Ovary (tissue), 10 donors: ENCODE data around the gene SLC25A33. TPM values are rescaled to one million over a fixed set of nuclear protein-coding genes. Genes with fewer than 3 reads are reported as not detected.

Experiments
- DNase-seq, 5 donors: peaks; one replicate each; pipeline ENCODE4 v3.0.0-alpha.2; 2019 to 2020
- H3K27ac ChIP-seq, 2 donors: fragments of 200-600 bp; one replicate each; pipeline versions ENCODE4 v1.5.1 to v1.8.0; 2019 to 2022
- H3K27me3 ChIP-seq: fragments of 200-600 bp; one replicate; pipeline ENCODE4 v1.8.0; 2022
- H3K36me3 ChIP-seq: fragments of 200-600 bp; sonication (generic); one replicate; pipeline ENCODE4 v1.5.1; 2019
- H3K4me1 ChIP-seq: one replicate; pipeline ENCODE4 v1.8.1; 2013; ENCODE audit warnings: mild to moderate bottlenecking, moderate library complexity; ENCODE audit not compliant: insufficient read depth
- H3K4me3 ChIP-seq: fragments of 200-600 bp; sonication (generic); one replicate; pipeline ENCODE4 v1.5.1; 2017
- H3K9me3 ChIP-seq, 2 donors: fragments of 200-600 bp in 1 of 2; sonication (generic) in 1 of 2; one replicate each; pipeline versions ENCODE4 v1.5.1 to v1.8.1; 2013 to 2019; ENCODE audit warnings: mild to moderate bottlenecking in 1 of 2, moderate library complexity in 1 of 2
- EP300 ChIP-seq: sonication (generic); formaldehyde crosslinking; IDR thresholded peaks from one replicate; pipeline ENCODE4 v1.6.1; 2017; ENCODE audit warnings: antibody characterized with exemption
- POLR2A ChIP-seq: fragments of 450-650 bp; IDR thresholded peaks from one replicate; pipeline ENCODE4 v1.6.1; 2017; ENCODE audit warnings: antibody characterized with exemption, mild to moderate bottlenecking, moderate library complexity
- WGBS, 3 donors: extraction: QIAGEN DNeasy Blood & Tissue Kit in 1 of 3; methylation state at CpG; one replicate each; pipeline versions ENCODE4 v1.1.5 to v1.1.7; 2013 to 2017; 5-methylcytosine and 5-hydroxymethylcytosine counted together
- intact Hi-C, 4 donors: fragments of 100-400 bp; cut with DNase I; formaldehyde crosslinking; loops; one replicate each; pipeline versions ENCODE4 v1.11.0 to v1.15.1; 2022 to 2023
- long read RNA-seq, 3 donors: library from polyadenylated mRNA in 2 of 3; unstranded in 2 of 3; transcript quantifications; one replicate each; pipeline ENCODE4 v2.0.0 and lab custom pipeline, GENCODE V29; 2021 to 2026
- polyA plus RNA-seq, 2 donors: library from polyadenylated mRNA; stranded (reverse); fragments of 200-250 nt in 1 of 2; fragments of 350-450 nt in 1 of 2; fragmentation: Illumina TruSeq in 1 of 2; extraction: RNeasy Lipid Tissue Mini Kit (QIAGEN cat#74804) in 1 of 2; gene quantifications; one replicate each; pipeline ENCODE4 v1.2.3, GENCODE V29; 2013 to 2014
- total RNA-seq, 7 donors: library from RNA; depleted of rRNA in 2 of 7; stranded (reverse); fragments of >200 nt in 2 of 7; fragmentation: NEBNext Ultra II Directional in 3 of 7; extraction: Animal tissue kit (Norgen Biotek cat#: 25700) in 3 of 7; gene quantifications; one replicate each; pipeline versions ENCODE4 v1.1.0 to v1.2.4, GENCODE V29; 2016 to 2023
- TF ChIP-seq, protein P1 (sequence below), 3 donors: fragments of 450-650 bp in 2 of 3; fragments of 200-600 bp in 1 of 3; IDR thresholded peaks; one replicate each; pipeline versions ENCODE4 v1.5.1 to v1.8.0; 2016 to 2022; ENCODE audit warnings: antibody characterized with exemption in 3 of 3, mild to moderate bottlenecking in 1 of 3
- donor health status: DM: no; HTN: no; CAD: no; lungs with moderate emphysema.
- donor health status: DM: no; HTN: no; CAD: no.
- donor health status: Bipolar disorder and iron deficiency.
- donor health status: DM: yes; HTN: yes; CAD: no.
- donor health status: DM: no; HTN: no; CAD: no.
- donor health status: DM: yes; HTN: yes; CAD: no.

SLC25A33 gene, protein sequence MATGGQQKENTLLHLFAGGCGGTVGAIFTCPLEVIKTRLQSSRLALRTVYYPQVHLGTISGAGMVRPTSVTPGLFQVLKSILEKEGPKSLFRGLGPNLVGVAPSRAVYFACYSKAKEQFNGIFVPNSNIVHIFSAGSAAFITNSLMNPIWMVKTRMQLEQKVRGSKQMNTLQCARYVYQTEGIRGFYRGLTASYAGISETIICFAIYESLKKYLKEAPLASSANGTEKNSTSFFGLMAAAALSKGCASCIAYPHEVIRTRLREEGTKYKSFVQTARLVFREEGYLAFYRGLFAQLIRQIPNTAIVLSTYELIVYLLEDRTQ
- 1 to 10 TPM; 1.3 to 5.9 (median 4.2) TPM for total RNA-seq
- polyA plus RNA-seq: 1 to 10 TPM; 2.2 to 3.9 TPM
- long read RNA-seq, donor 1, partial matches to known transcripts: 2 of 2 reads
- long read RNA-seq, donor 1, other reads (novel, unspliced or antisense): 0 of 2 reads
- long read RNA-seq, donor 2, transcript SLC25A33-201 (7 exons, 3,854 nt): major isoform, 49 of 54 reads
- long read RNA-seq, donor 2, partial matches to known transcripts: 5 of 54 reads
- long read RNA-seq, donor 2, other reads (novel, unspliced or antisense): 0 of 54 reads
- long read RNA-seq, donor 3, partial matches to known transcripts: 0 of 6 reads
- long read RNA-seq, donor 3, other reads (novel, unspliced or antisense): 2 of 6 reads

- TF ChIP-seq, protein P1, sequence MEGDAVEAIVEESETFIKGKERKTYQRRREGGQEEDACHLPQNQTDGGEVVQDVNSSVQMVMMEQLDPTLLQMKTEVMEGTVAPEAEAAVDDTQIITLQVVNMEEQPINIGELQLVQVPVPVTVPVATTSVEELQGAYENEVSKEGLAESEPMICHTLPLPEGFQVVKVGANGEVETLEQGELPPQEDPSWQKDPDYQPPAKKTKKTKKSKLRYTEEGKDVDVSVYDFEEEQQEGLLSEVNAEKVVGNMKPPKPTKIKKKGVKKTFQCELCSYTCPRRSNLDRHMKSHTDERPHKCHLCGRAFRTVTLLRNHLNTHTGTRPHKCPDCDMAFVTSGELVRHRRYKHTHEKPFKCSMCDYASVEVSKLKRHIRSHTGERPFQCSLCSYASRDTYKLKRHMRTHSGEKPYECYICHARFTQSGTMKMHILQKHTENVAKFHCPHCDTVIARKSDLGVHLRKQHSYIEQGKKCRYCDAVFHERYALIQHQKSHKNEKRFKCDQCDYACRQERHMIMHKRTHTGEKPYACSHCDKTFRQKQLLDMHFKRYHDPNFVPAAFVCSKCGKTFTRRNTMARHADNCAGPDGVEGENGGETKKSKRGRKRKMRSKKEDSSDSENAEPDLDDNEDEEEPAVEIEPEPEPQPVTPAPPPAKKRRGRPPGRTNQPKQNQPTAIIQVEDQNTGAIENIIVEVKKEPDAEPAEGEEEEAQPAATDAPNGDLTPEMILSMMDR (IDR thresholded peaks at IDR 0.05): peak in 2 of 3 donors; percentile 42 to 55
- TF ChIP-seq EP300 (peak; percentile 18), POLR2A (peak; percentile 97)
- Histone ChIP-seq H3K27me3 (no peaks in the 10 kb centered on the region), H3K4me1 (peaks cover 2% of the 10 kb centered on the region), H3K9me3 (no peaks in the 10 kb centered on the region), H3K4me3 (peak within 1 kb of the TSS; percentile 68), H3K27ac (peak within 1 kb of the TSS; percentile 82 to 83), H3K36me3 (no peaks in the 10 kb centered on the region)
- DNase-seq: peak; percentile 98 to 100 (median 99)
- WGBS, 3 donors: 1 to 2% (median 1%) methylated on average over 43 to 84 of the region's 92 CpGs
- intact Hi-C loops: no loop called here
Observed at GRCh38 chr1:9539165-9539828, at the start of gene SLC25A33. SLC25A33 (plus strand) TSS chr1:9539465; CDS start chr1:9539692, 227 bp downstream.

- Histone ChIP-seq H3K9me3 (no peaks in the 10 kb centered on the region), H3K27me3 (no peaks in the 10 kb centered on the region), H3K4me1 (no peaks in the 10 kb centered on the region), H3K27ac (no peak overlapping the region), H3K4me3 (no peak overlapping the region), H3K36me3 (no peaks in the 10 kb centered on the region)
- peak; percentile 85 to 95 (median 92) for DNase-seq
- no peak for TF ChIP-seq EP300
- TF ChIP-seq, protein P1 (IDR thresholded peaks at IDR 0.05): peak; percentile 78 to 96 (median 91)
- intact Hi-C loops: loop anchor here (2.0 to 10.0 kb wide), 6 partner anchors 202 to 380 kb away; no protein-coding TSS in a partner anchor
- 30 to 33% (median 31%) methylated on average over 19 to 20 of the region's 20 CpGs for WGBS, 3 donors
Observed at GRCh38 chr1:9490605-9491339, 48.5 kb upstream of the SLC25A33 start.

DNA sequence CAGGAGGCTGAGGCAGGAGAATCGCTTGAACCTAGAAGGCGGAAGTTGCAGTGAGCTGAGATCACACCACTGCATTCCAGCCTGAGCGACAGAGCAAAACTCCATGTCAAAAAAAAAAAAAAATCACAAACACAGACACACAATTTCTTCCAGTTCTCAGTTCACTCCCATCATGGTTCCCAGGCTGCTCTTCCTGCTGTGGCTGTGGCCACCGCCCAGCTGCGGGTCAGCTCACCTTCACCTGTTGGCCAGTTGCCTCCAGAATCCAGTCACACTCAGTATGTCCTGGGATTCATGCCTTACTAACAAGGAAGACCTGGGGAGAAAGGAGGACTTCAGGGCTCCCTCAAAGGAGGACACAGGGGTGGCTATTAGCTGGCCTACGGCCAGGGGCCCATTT lies 45.9 kb upstream of the SLC25A33 start:
- no peaks in the 10 kb centered on the region for H3K36me3 ChIP-seq
- WGBS, 3 donors: 91 to 96% (median 93%) methylated on average over 6 of the region's 6 CpGs
- H3K27me3 ChIP-seq: no peaks in the 10 kb centered on the region
- no peaks in the 10 kb centered on the region for H3K9me3 ChIP-seq
- no peak overlapping the region for H3K27ac ChIP-seq
- H3K4me1 ChIP-seq: no peaks in the 10 kb centered on the region
- no peak overlapping the region for H3K4me3 ChIP-seq
- TF ChIP-seq, protein P1 (IDR thresholded peaks at IDR 0.05): no peak
- no peak for TF ChIP-seq EP300
- no peak for TF ChIP-seq POLR2A
- intact Hi-C loops: loop anchor here in 3 of 4 donors (5.0 to 10.0 kb wide), 3 partner anchors 206 to 379 kb away; no protein-coding TSS in a partner anchor
- DNase-seq: no peak
